Endothelial cell of umbilical vein (primary cell): ENCODE data around the gene GFAP. TPM values are rescaled to one million over a fixed set of nuclear protein-coding genes. Genes with fewer than 3 reads are reported as not detected.

ENCODE experiments used
- BruUV-seq: library from RNA; stranded (reverse); fragments of 400-500 nt; replicated peaks from 2 replicates; lab custom pipeline; 2021; lab: Mats Ljungman, UMichigan
- CTCF ChIA-PET: fragments of 300-600, 350-600 bp; sonication (Branson Sonifier 250); formaldehyde crosslinking; loops from one replicate; lab custom pipeline; 2021; ENCODE audit warnings: antibody characterized with exemption, inconsistent platforms; lab: Charles Lee
- POLR2A ChIA-PET: fragments of 300-600, 350-600 bp; sonication (Branson Sonifier 250); formaldehyde crosslinking; loops from one replicate; lab custom pipeline; 2021; ENCODE audit warnings: antibody characterized with exemption, inconsistent platforms; lab: Charles Lee
- DNase-seq: peaks from one replicate; pipeline ENCODE4 v3.0.0-alpha.2; 2011; ENCODE audit warnings: low read depth, low spot score
- FAIRE-seq: peaks from 2 replicates; lab custom pipeline; 2011; peaks lifted over from hg19 to GRCh38; lab: Jason Lieb, UNC
- H2AFZ ChIP-seq: 2 replicates; pipeline ENCODE4 v1.6.0; 2012; ENCODE audit warnings: low read depth, low read length, control low read depth, inconsistent platforms
- H3K27ac ChIP-seq: 2 replicates; pipeline ENCODE4 v1.5.1; 2011; ENCODE audit warnings: low read depth, mild to moderate bottlenecking, control low read depth, low read length, moderate library complexity; ENCODE audit not compliant: insufficient read depth
- H3K27me3 ChIP-seq, 2 experiments: 2 replicates each; pipeline versions ENCODE4 v1.6.0 to v1.6.1; 2011; ENCODE audit warnings: low read length in 2 of 2, mixed read lengths in 1 of 2; ENCODE audit not compliant: control insufficient read depth in 2 of 2, insufficient read depth in 2 of 2
- H3K36me3 ChIP-seq, 2 experiments: 2 replicates in 1 of 2; 3 replicates in 1 of 2; pipeline ENCODE4 v1.5.1; 2011; ENCODE audit warnings: low read length in 2 of 2, mild to moderate bottlenecking in 1 of 2, moderate library complexity in 1 of 2; ENCODE audit not compliant: control insufficient read depth in 2 of 2, insufficient read depth in 2 of 2; ENCODE audit errors: extremely low read depth in 1 of 2
- H3K4me1 ChIP-seq: 3 replicates; pipeline ENCODE4 v1.5.1; 2011; ENCODE audit warnings: mild to moderate bottlenecking, low read length; ENCODE audit not compliant: control insufficient read depth, insufficient read depth; ENCODE audit errors: extremely low read depth
- H3K4me2 ChIP-seq: 2 replicates; pipeline ENCODE4 v1.6.1; 2011; ENCODE audit warnings: low read length, control low read depth, mixed read lengths; ENCODE audit not compliant: insufficient read depth
- H3K4me3 ChIP-seq, 3 experiments: fragments of 200-600 bp in 1 of 3; sonication (generic), shearing (Covaris generic) in 1 of 3; replicated peaks in 1 of 3; 2 replicates each; pipeline ENCODE4 v1.5.1; 2011 to 2016; ENCODE audit warnings: control low read depth in 3 of 3, low read length in 3 of 3, mild to moderate bottlenecking in 2 of 3, inconsistent platforms in 1 of 3, low read depth in 1 of 3, moderate library complexity in 1 of 3; ENCODE audit not compliant: insufficient read depth in 1 of 3
- H3K79me2 ChIP-seq: 2 replicates; pipeline ENCODE4 v1.6.0; 2012; ENCODE audit warnings: low read length, inconsistent platforms; ENCODE audit not compliant: control insufficient read depth, insufficient read depth
- H3K9ac ChIP-seq: replicated peaks from 2 replicates; pipeline ENCODE3; 2011; ENCODE audit warnings: low read length, control low read depth; ENCODE audit not compliant: insufficient read depth; ENCODE audit errors: extremely low read depth
- H3K9me1 ChIP-seq: replicated peaks from 3 replicates; pipeline ENCODE4 v1.6.0; 2011; ENCODE audit warnings: mild to moderate bottlenecking, low read length; ENCODE audit not compliant: control insufficient read depth, insufficient read depth; ENCODE audit errors: extremely low read depth
- H3K9me3 ChIP-seq: replicated peaks from 2 replicates; pipeline ENCODE4 v1.5.1; 2012; ENCODE audit warnings: low read length, inconsistent platforms; ENCODE audit not compliant: control insufficient read depth, insufficient read depth
- H4K20me1 ChIP-seq: replicated peaks from 2 replicates; pipeline ENCODE3; 2011; ENCODE audit warnings: mild to moderate bottlenecking, low read length; ENCODE audit not compliant: control insufficient read depth, insufficient read depth; ENCODE audit errors: extremely low read depth
- CTCF ChIP-seq, 2 donors: IDR thresholded peaks; 1 replicate in 1 of 2; 2 replicates in 1 of 2; pipeline ENCODE4 v1.5.1; 2011; ENCODE audit warnings: low read length in 2 of 2, mild to moderate bottlenecking in 2 of 2, moderate library complexity in 2 of 2, control low read depth in 1 of 2, inconsistent platforms in 1 of 2, low read depth in 1 of 2; ENCODE audit not compliant: insufficient read depth in 1 of 2; ENCODE audit errors: extremely low read depth in 1 of 2
- EZH2 ChIP-seq: IDR thresholded peaks from 2 replicates; pipeline ENCODE4 v1.6.1; 2012; ENCODE audit warnings: borderline replicate concordance, low read depth, mild to moderate bottlenecking, moderate library complexity, low read length, inconsistent platforms; ENCODE audit not compliant: severe bottlenecking
- FOS ChIP-seq: IDR thresholded peaks from 2 replicates; pipeline ENCODE4 v1.6.1; 2011; ENCODE audit warnings: mild to moderate bottlenecking, low read length, moderate library complexity, borderline replicate concordance; ENCODE audit not compliant: insufficient read depth
- GATA2 ChIP-seq: IDR thresholded peaks from 2 replicates; pipeline ENCODE4 v1.7.0; 2011; ENCODE audit warnings: low read depth, mild to moderate bottlenecking, moderate library complexity, mixed read lengths, low read length; ENCODE audit not compliant: insufficient read length, insufficient read depth
- JUN ChIP-seq: IDR thresholded peaks from 2 replicates; pipeline ENCODE4 v1.6.1; 2011; ENCODE audit warnings: borderline replicate concordance, low read depth; ENCODE audit not compliant: insufficient read length, insufficient read depth
- MYC ChIP-seq: IDR thresholded peaks from one replicate; pipeline ENCODE4 v1.6.1; 2011; ENCODE audit warnings: mild to moderate bottlenecking, low read depth, low read length
- POLR2A ChIP-seq: IDR thresholded peaks from 2 replicates; pipeline ENCODE4 v1.6.1; 2012; ENCODE audit warnings: low read depth, mild to moderate bottlenecking, control low read depth, low read length
- POLR2AphosphoS5 ChIP-seq: IDR thresholded peaks from 2 replicates; pipeline ENCODE4 v1.6.1; 2012; ENCODE audit warnings: low read depth, mild to moderate bottlenecking, control low read depth, low read length, moderate library complexity; ENCODE audit not compliant: insufficient read depth
- dilution Hi-C: fragments of 300-500 bp; cut with MboI; formaldehyde crosslinking; loops from one replicate; pipeline ENCODE4 v1.15.0; 2019; ENCODE audit warnings: low sequenced_read_pairs; ENCODE audit not compliant: extremely low pct_ligation_motif_present
- intact Hi-C: fragments of 100-400 bp; cut with micrococcal nuclease; formaldehyde crosslinking; loops from one replicate; pipeline ENCODE4 v1.10.0; 2022
- polyA plus RNA-seq, 4 experiments: library from polyadenylated mRNA; depleted of rRNA in 3 of 4; stranded (reverse) in 3 of 4; unstranded in 1 of 4; fragments of >200 nt; gene quantifications; 2 replicates each; pipeline versions ENCODE4 v1.2.1 to v1.2.3, GENCODE V29; 2011 to 2012; ENCODE audit warnings: missing spikeins in 1 of 4
- total RNA-seq: library from RNA; stranded (reverse); gene quantifications from 2 replicates; pipeline ENCODE4 v1.2.3, GENCODE V29; 2021
- TF ChIP-seq, protein P1 (sequence below): IDR thresholded peaks from 2 replicates; pipeline ENCODE4 v1.6.1; 2011; ENCODE audit not compliant: insufficient read depth, insufficient read length

The GFAP gene
- total and polyA plus RNA-seq, 2 donors (not counting 3 experiments of a cell fraction or from before 2014, with no cell fraction given) = 0.07 to 0.42 TPM

DNA sequence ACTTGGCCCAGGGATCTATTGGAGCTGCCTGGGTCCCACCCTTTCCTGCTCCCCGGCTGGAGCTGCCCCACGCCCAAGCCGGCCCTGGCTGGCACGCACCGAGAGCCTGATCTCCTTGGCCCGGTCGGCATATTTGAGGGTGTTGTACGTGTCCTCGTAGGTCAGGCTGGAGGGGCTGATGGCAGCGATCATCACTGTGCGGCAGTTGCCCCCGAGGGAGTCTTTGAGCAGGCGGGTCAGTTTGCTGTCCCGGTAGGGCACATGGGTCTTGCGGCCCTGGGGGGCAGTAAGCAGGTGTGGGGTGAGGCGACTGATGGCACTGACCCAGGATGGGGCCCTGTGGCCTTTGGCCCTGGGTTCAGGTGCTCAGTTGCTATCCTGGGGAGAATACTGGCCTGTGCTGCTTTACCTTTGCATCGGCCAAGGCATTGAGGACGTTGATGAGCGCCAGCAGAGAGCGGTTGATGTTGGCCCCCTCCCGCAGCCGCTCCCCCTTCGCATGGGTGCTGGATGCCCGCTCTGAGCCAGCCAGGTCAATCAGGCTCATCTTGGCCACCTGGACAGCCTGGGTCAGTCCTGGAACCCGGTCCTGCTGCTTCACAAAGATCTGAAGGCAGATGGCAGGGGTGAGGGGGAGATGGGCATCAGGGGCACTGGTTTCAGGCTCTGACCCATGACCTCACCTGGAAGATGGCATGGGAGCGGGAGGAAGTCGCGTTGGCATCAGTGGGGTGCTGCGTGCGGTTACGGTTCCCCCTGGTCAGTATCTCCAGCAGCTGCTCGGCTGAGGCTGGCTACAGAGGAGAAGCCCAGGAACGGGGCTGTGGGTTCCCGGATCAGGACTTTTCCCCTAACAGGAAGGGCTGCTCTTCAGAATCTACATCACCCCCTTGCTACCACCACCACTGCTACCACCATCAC, 18.8 kb upstream of the GFAP start:
- Histone ChIP-seq H2AFZ (no peak overlapping the region), H3K79me2 (peaks cover 23% of the 10 kb centered on the region), H3K4me2 (no peak overlapping the region), H3K27ac (no peak overlapping the region), H3K9ac (no peak overlapping the region), H3K4me1 (no peaks in the 10 kb centered on the region), H3K36me3 (peaks cover 8 to 11% of the 10 kb centered on the region in 2 experiments), H3K9me3 (no peaks in the 10 kb centered on the region), H3K4me3 (no peak overlapping the region), H3K9me1 (no peaks in the 10 kb centered on the region), H4K20me1 (no peaks in the 10 kb centered on the region), H3K27me3 (no peaks in the 10 kb centered on the region)
- POLR2A ChIA-PET = no interaction called here
- no peak for TF ChIP-seq POLR2A
- DNase-seq (no peak), FAIRE-seq (no peak)
- TSS peak; percentile 6 for BruUV-seq
- intact Hi-C loops = no loop called here
- CTCF ChIA-PET = interaction anchor here (0.6 to 1.2 kb wide), 2 partner anchors 14 kb away, joined by 3 to 6 read pairs; no protein-coding TSS in a partner anchor
- dilution Hi-C loops = no loop called here

GRCh38 chr17:44932787-44933097, 17.4 kb upstream of the GFAP start:
- BruUV-seq = no TSS peak
- no peak for DNase-seq
- intact Hi-C loops = no loop called here
- dilution Hi-C loops = no loop called here
- no peaks in the 10 kb centered on the region for H3K27me3 ChIP-seq
- no peak for FAIRE-seq
- H3K4me3 ChIP-seq = no peak overlapping the region
- no peak overlapping the region for H3K4me2 ChIP-seq
- no peaks in the 10 kb centered on the region for H3K9me3 ChIP-seq
- TF ChIP-seq CTCF (IDR thresholded peaks at IDR 0.05; ENCODE audit: extremely low read depth in 1 of 2, insufficient read depth in 1 of 2, low read depth in 1 of 2, low read length in 2 of 2) (no peak), JUN (no peak), MYC (no peak), FOS (no peak), EZH2 (no peak), POLR2AphosphoS5 (no peak), POLR2A (no peak), GATA2 (no peak)
- TF ChIP-seq, protein P1, sequence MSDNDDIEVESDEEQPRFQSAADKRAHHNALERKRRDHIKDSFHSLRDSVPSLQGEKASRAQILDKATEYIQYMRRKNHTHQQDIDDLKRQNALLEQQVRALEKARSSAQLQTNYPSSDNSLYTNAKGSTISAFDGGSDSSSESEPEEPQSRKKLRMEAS = no peak
- ChIA-PET CTCF (interaction anchor here (0.6 to 1.3 kb wide), 3 partner anchors 12 to 89 kb away, joined by 3 to 8 read pairs (median 3); partner anchors contain the start of gene C1QL1), POLR2A (no interaction called here)
- peaks cover 12% of the 10 kb centered on the region for H3K79me2 ChIP-seq
- H3K36me3 ChIP-seq = peaks cover 14 to 15% of the 10 kb centered on the region in 2 experiments
- H4K20me1 ChIP-seq = no peaks in the 10 kb centered on the region
- no peaks in the 10 kb centered on the region for H3K4me1 ChIP-seq
- no peak overlapping the region for H2AFZ ChIP-seq
- no peak overlapping the region for H3K27ac ChIP-seq
- H3K9ac ChIP-seq = no peak overlapping the region
- H3K9me1 ChIP-seq = no peaks in the 10 kb centered on the region
